HG02610 (cell line): ENCODE measurements around the gene GPR108.

Experiments used
- ATAC-seq: cut with Tn5 transposase; IDR thresholded peaks from one replicate; pipeline ENCODE4 v1.9.1; 2021; ENCODE audit warnings: mild to moderate bottlenecking, moderate library complexity; ENCODE audit not compliant: unreplicated experiment

The GPR108 gene

GRCh38 chr19:6737873-6738786 is 750 bp upstream of the GPR108 start:
- no peak for ATAC-seq

DNA sequence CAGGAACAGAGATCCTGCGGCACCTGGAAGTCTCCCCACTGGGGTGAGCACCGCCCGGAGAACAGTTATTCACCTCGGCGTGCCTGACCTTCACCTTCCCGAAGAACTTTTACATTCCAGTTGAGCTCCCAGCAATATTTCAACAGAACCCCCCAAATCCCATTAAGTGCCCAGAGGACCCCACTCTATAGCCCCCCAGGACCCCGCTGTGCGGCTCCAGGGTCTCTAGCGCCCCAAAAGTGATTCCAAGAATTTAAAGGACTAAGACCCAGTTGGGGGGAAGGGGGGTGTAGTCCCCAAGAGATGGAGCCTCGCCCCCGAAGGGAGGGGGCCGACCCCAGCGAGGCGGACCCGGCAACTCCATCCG is 480 bp downstream of the GPR108 start:
- ATAC-seq = no peak

- ATAC-seq = no peak
Measured at GRCh38 chr19:6736169-6736916, 1.0 kb downstream of the GPR108 start.

DNA sequence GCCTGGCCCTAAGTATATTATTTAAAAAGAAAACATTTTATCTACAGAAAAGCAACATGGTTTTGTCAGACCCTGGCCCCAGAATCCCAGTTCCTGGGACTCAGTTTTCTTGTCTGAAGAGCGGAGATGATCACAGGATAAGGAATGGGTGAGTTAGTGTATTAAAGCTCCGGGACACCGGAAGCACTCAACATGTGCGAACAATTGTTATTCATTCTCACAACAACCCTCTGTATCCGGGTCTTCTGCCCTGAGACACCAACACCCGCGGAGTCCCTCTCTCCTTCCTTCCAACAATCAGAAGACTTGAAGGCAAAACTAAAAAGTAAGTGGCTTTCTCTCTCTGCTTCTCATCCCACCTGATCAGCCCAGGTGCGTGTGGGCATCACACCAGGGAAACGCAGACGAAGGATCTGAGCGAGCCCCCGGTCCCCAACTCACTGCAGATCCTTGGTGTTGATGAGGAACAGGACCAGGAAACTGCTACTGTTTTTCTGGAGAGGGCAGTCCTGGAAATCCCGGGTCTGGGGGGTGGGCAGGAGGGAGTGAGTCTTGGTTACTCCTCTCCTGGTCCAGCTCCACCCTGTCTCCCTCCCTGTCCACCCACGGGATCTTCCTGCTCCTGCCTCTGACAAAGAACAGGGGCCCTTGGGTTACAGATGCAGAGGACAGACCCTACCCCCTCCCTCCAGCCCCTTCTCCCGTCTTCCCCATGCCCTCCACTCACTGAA is 2.0 kb downstream of the GPR108 start:
- no peak for ATAC-seq

GRCh38 chr19:6734096-6734696 is 3.2 kb downstream of the GPR108 start:
- no peak for ATAC-seq

DNA sequence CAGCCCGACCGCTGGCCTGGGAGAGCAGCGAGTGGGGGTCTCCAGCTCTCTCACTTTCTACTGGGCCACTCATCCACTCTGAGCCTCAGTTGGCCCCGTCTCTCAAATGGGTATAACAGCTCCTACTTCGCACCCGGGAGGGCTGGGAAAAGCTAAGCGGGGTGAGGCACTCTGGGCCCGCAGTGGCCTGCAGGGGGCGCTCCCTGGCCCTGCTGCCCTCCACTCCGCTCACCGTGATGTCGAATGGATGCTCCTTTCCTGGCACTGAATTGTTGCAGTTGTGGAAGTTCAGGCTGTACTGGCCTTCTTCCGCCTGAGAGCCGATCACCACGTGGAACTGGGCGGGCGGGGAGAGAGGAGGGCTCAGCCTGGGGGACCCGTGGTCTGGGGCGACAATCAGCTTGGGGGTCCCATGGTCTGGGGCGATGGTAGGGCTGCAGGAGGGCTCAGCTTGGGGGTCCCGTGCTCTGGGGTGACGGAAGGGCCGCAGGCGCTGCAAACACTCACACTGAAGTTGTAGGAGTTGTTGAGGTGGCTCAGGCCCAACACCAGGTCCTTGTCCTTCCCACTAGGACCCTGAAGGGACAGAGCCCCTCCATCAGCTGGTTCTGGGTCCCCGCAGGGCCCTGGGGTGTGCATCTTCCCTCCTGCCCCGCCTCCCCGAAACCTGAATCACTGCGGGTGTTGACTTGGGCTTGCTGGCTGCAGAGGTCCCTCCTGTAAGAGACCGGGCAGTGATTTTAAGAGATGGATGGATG is 3.9 kb downstream of the GPR108 start:
- no peak for ATAC-seq

DNA sequence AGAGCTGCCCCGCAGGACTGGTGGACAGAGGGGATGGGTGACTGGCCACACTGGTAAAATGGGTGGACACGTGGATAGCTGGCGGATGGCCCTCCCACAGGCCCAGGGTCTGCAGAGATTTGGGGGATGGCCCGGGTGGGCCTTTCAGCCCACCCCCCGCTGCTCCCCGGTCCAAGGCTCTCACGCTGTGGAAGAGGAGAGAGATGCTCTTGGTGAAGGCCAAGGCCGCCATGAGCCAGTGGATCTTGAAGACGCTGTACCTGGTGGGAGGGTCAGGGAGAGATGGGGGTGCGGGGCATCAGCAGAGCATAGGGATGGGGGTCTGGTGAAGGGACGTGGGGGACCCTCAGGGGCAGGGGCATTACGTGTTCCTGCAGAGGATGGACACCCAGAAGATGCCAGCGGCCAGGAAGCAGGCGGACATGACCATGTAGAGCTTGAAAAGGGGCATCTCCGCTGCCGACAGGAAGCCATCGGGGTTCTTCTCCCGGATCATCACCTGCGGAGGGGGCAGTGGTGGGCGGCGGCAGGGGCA is 4.5 kb downstream of the GPR108 start:
- no peak for ATAC-seq

DNA sequence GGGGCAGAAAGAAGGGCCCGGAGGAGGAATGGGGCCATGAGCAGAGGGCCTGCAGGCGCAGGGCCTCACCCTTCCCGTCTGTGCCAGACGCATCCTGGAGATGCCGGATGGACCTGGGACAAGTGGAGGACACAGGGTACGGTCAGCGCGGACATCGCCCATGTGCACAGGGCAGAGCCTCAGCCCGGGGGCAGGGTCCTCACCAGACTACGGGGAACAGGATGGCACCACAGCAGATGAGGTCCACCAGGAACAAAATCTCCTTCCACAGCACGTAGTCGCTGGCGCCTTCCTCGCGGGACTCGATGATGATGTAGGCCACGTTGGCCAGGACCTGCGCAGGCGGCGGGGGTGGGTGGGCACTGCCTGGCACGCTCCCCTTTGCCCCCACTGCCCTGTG is 5.6 kb downstream of the GPR108 start:
- ATAC-seq = no peak

- ATAC-seq = no peak
Measured at GRCh38 chr19:6730941-6731670, 6.3 kb downstream of the GPR108 start.

- no peak for ATAC-seq
Measured at GRCh38 chr19:6730153-6730804, 7.1 kb downstream of the GPR108 start.

GRCh38 chr19:6729573-6730152 is 7.7 kb downstream of the GPR108 start:
- ATAC-seq = no peak

DNA sequence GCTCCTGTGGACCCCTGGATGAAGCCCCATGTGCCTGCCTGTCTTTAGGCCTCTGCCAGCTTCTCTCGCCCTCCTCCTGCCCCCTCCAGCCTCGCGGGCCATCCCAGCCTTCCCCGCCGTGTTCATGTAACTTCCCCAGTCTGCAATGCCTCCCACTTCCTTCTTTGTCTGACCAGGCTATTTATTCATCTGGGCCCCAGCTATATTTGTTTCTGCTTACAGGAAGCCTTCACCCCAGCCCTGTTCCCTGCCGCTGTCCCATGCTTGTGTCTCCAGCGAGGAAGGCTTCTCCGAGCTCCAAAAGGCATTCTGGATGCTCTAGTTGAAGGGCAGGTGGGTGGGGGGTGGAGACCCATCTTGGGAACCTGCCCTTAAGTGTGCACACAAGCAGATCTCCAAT is 9.0 kb downstream of the GPR108 start:
- ATAC-seq = no peak

DNA sequence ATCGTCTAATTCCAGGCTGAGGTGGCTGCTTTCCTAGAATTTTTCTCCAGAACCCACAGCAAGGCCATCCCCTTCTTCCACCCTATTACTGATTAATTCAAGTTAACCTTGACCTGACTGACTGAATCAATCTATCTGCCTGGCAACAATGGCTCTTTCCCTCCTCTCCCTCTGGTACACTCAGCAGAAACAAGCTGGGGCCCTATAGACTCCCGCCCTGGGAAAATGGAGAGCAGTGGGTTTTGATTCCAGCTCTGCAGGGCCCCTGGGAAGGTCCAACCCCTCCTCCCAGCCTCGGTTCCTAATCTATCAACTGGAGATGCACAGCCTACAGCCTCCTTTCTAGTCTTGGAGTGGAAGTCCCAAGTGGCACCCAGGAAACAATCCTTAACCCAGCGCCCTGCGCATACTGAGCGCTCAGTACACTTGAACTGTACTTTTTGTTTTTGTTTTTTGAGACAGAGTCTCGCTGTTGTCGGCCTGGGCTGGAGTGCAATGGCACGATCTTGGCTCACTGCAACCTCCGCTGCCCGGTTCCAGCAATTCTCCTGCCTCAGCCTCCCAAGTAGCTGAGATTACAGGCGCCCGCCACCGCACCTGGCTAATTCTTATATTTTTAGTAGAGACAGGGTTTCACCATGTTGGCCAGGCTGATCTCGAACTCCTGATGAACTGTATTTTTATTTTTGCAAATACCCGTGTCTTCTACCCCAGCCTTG is 11.7 kb downstream of the GPR108 start:
- ATAC-seq = no peak

- no peak for ATAC-seq
Measured at GRCh38 chr19:6724631-6725492, 12.5 kb downstream of the GPR108 start.

GRCh38 chr19:6723738-6724137 is 13.6 kb downstream of the GPR108 start:
- ATAC-seq = no peak

DNA sequence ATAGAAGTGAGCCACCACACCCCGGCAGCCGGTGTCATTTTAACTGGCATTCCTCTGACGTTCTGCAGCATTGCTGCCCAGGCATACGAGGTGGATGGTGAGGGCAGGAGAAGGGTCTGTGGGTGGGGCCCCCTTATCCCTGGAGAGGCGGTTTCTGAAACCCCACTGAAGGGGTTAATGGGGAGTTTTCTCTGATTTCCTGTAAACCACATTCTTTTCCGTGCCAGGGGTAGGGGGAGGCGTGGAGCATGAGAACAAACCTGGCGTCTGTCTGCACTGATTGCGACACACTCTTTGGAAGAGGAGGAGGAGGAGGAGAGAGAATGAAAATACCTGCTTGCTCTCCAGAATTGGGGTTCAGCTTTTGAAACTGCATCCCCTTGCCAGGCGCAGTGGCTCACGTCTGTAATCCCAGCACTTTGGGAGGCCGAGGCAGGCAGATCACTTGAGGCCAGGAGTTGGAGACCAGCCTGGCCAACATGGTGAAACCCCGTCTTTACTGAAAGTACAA is 14.2 kb downstream of the GPR108 start:
- no peak for ATAC-seq

DNA sequence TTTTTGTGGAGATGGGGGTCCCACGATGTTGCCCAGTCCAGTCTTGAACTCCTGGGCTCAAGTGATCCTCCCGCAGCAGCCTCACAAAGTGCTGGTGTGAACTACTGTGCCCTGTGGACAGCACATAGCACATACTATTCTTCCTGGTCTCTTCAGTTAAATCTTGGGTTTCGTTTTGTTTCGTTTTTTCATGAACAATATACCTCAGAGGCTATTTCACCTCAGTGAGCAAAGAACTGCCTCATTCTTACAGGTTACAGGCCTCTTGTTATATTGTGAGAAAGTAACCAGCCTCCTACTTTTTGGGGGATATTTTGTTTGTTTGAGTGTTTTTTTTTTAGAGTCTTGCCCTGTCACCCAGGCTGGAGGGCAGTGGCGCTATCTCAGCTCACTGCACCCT is 15.6 kb downstream of the GPR108 start:
- no peak for ATAC-seq
